ENCODE results near the gene TARP.

TARP gene

DNA sequence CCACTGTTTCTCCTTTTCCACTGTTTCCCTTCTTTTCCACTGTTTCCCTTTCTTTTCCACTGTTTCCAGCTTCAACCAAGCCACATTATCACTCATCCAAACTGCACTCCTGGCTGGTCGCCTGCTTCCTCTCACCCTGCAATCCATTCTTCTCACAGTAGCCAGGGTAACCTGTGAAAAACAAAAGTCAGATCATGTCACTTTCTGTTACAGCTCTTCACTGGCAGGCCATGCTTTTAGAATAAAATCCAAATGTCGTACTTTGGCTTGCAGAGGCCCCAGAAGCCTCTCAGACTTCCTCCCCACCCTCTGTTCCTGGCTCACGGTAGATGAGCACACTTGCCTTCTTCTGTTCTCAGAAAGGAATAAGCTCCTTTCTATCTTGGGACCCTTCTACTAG is 61.5 kb downstream of the TARP start:
- no peak for DNase-seq

DNA sequence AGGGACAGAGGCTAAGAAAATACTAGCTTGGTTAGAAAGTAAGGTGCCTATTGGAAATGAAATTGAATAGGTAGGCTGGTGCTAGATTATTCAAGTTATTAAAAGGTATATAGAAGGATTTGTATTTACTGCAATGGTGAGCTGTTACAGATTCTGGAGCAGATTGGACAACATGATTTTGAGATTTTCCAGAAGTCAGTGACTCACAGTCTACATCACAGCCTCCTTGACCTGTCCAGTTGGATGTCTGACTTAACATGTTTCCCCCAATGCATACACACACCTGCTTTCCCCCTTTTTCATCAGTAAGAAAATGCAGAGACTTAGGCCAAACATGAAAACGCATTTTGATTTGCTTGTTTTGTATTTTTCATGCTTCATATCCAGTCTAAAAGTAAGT is 62.0 kb downstream of the TARP start:
- DNase-seq = no peak

Measured in GOT3 (cell line).